Body of pancreas (tissue), 4 donors: ENCODE results near the gene OR2A5.

Source experiments
- CTCF ChIP-seq, 7 experiments: fragments of 450-650 bp in 4 of 7; fragments of 200-600 bp in 3 of 7; sonication (generic) in 3 of 7; IDR thresholded peaks; one replicate each; pipeline ENCODE4 v1.5.1; 2016 to 2019; ENCODE audit warnings: antibody characterized with exemption in 7 of 7
- POLR2A ChIP-seq, 3 donors: fragments of 450-650 bp; IDR thresholded peaks; one replicate each; pipeline ENCODE4 v1.6.1; 2016; ENCODE audit warnings: antibody characterized with exemption in 3 of 3, mild to moderate bottlenecking in 2 of 3

GRCh38 chr7:144022169-144022568 lies 26.6 kb upstream of the OR2A5 start:
- TF ChIP-seq POLR2A (IDR thresholded peaks at IDR 0.05): no peak
- TF ChIP-seq CTCF (IDR thresholded peaks at IDR 0.05): no peak
